Caco-2 (cell line): ENCODE results near the gene NFATC1. TPM values are rescaled to one million over a fixed set of nuclear protein-coding genes. Genes with fewer than 3 reads are reported as not detected.

Source experiments
- BruUV-seq: library from RNA; stranded (reverse); fragments of 400-500 nt; replicated peaks from 2 replicates; lab custom pipeline; 2021; lab: Mats Ljungman, UMichigan
- CTCF ChIA-PET: fragments of 300-600 bp; sonication (Branson Sonifier 250); formaldehyde crosslinking; loops from one replicate; lab custom pipeline; 2022; ENCODE audit warnings: antibody characterized with exemption; lab: Charles Lee
- POLR2A ChIA-PET: fragments of 300-600 bp; sonication (Branson Sonifier 250); formaldehyde crosslinking; loops from one replicate; lab custom pipeline; 2022; ENCODE audit warnings: antibody characterized with exemption; lab: Charles Lee
- DNase-seq, 2 experiments: peaks; one replicate each; pipeline versions ENCODE4 v3.0.0 to v3.0.0-alpha.2; 2020 to 2022
- H3K27me3 ChIP-seq: replicated peaks from 2 replicates; pipeline ENCODE4 v1.6.0; 2011; ENCODE audit warnings: low read length; ENCODE audit not compliant: control insufficient read depth, insufficient read depth
- H3K36me3 ChIP-seq: 2 replicates; pipeline ENCODE4 v1.5.1; 2011; ENCODE audit warnings: low read length; ENCODE audit not compliant: control insufficient read depth, insufficient read depth
- H3K4me1 ChIP-seq: fragments of 250-450 bp; sonication (Bioruptor Pico); 2 replicates; pipeline ENCODE4 v1.5.1; 2020; ENCODE audit warnings: mild to moderate bottlenecking
- H3K4me3 ChIP-seq: 2 replicates; pipeline ENCODE4 v1.5.1; 2011; ENCODE audit warnings: low read depth, mild to moderate bottlenecking, control low read depth, low read length
- H3K9me3 ChIP-seq: fragments of 250-450 bp; sonication (Bioruptor Pico); 2 replicates; pipeline ENCODE4 v1.5.1; 2020; ENCODE audit warnings: mild to moderate bottlenecking, moderate library complexity
- H3K27ac Mint-ChIP-seq: one replicate; pipeline ENCODE4 v1.8.0; 2022; ENCODE audit warnings: mixed read lengths; ENCODE audit not compliant: unreplicated experiment
- H3K27me3 Mint-ChIP-seq: one replicate; pipeline ENCODE4 v1.8.0; 2022; ENCODE audit warnings: mixed read lengths; ENCODE audit not compliant: insufficient read depth, unreplicated experiment
- H3K36me3 Mint-ChIP-seq: one replicate; pipeline ENCODE4 v1.8.0; 2022; ENCODE audit warnings: mild to moderate bottlenecking, mixed read lengths; ENCODE audit not compliant: insufficient read depth, unreplicated experiment
- H3K4me1 Mint-ChIP-seq: one replicate; pipeline ENCODE4 v1.8.0; 2022; ENCODE audit warnings: low read depth, mixed read lengths; ENCODE audit not compliant: unreplicated experiment
- H3K4me3 Mint-ChIP-seq: one replicate; pipeline ENCODE4 v1.8.0; 2022; ENCODE audit warnings: mild to moderate bottlenecking, moderate library complexity, mixed read lengths; ENCODE audit not compliant: unreplicated experiment
- H3K9me3 Mint-ChIP-seq: one replicate; pipeline ENCODE4 v1.8.0; 2022; ENCODE audit warnings: mixed read lengths; ENCODE audit not compliant: unreplicated experiment
- CTCF ChIP-seq, 2 experiments: fragments of 200-600 bp in 1 of 2; IDR thresholded peaks; 1 replicate in 1 of 2; 2 replicates in 1 of 2; pipeline versions ENCODE4 v1.5.1 to v1.8.0; 2011 to 2022; ENCODE audit warnings: antibody characterized with exemption in 1 of 2, control low read depth in 1 of 2, inconsistent platforms in 1 of 2, low read depth in 1 of 2, low read length in 1 of 2, mild to moderate bottlenecking in 1 of 2, moderate library complexity in 1 of 2; ENCODE audit not compliant: insufficient read depth in 1 of 2, severe bottlenecking in 1 of 2, unreplicated experiment in 1 of 2
- intact Hi-C: fragments of 100-400 bp; cut with micrococcal nuclease; formaldehyde crosslinking; loops from one replicate; pipeline ENCODE4 v1.10.0; 2022; ENCODE audit not compliant: unreplicated experiment
- total RNA-seq: library from RNA; stranded (reverse); gene quantifications from 2 replicates; pipeline ENCODE4 v1.2.3, GENCODE V29; 2022

NFATC1 gene
- total RNA-seq, 1 experiment from 2014 or later, result 0.66 TPM

DNA sequence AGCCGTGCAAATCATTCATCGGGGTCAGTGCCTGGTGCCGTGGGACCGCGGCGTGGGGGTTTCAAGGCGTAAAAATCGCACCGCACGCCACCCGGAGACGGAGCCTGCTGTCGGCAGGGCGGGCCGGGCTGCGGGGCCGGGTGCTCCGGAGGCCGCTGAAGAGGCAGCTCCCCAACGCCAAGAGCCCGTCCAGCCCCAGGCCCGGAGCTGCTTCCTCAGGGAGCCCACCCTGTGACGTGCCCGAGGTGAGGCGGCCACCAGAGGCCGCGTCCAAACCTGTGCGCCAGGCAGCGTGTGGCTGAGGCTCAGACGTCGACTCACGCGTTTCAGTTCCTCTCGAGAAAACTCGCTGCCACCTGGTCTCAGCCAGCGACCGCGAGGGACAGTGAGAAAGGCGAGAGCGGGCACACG, 98.1 kb downstream of the NFATC1 start:
- Histone ChIP-seq H3K4me3 (no peak overlapping the region), H3K4me1 (no peaks in the 10 kb centered on the region), H3K36me3 (no peaks in the 10 kb centered on the region), H3K9me3 (no peaks in the 10 kb centered on the region), H3K27me3 (no peaks in the 10 kb centered on the region)
- no TSS peak for BruUV-seq
- Mint-ChIP-seq H3K27me3 (no peaks in the 10 kb centered on the region), H3K27ac (no peak overlapping the region), H3K9me3 (no peaks in the 10 kb centered on the region), H3K36me3 (no peaks in the 10 kb centered on the region), H3K4me1 (no peaks in the 10 kb centered on the region), H3K4me3 (no peak overlapping the region)
- POLR2A ChIA-PET, result no interaction called here
- CTCF ChIA-PET, result no interaction called here
- no peak for TF ChIP-seq CTCF (IDR thresholded peaks at IDR 0.05; ENCODE audit: insufficient read depth in 1 of 2, low read depth in 1 of 2, low read length in 1 of 2, severe bottlenecking in 1 of 2, unreplicated experiment in 1 of 2)
- DNase-seq, result no peak
- intact Hi-C loops, result no loop called here

DNA sequence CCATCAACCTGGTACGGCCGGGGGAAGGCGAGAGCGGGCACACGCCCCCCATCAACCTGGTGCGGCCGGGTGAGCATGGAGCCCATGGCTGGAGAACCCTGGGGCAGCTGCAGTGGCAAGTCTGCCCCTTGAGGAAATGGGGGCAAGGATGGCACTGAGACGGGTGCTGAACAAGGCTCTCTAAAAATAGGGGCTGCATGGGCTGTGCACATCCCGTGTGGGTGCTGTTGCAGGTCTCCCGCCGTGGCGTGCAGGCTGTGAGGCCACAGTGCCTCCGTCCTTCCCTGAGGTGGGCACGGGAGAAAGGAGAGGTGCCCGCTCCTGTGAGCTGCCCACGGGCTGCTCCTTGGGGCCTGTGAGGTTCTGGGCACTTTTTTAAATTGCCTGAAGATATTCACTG, 99.2 kb downstream of the NFATC1 start:
- ChIA-PET CTCF (no interaction called here), POLR2A (no interaction called here)
- H3K9me3 Mint-ChIP-seq, result no peaks in the 10 kb centered on the region
- H3K36me3 ChIP-seq, result no peaks in the 10 kb centered on the region
- H3K27me3 ChIP-seq, result no peaks in the 10 kb centered on the region
- H3K4me1 ChIP-seq, result no peaks in the 10 kb centered on the region
- no peaks in the 10 kb centered on the region for H3K9me3 ChIP-seq
- H3K4me3 ChIP-seq, result no peak overlapping the region
- no peaks in the 10 kb centered on the region for H3K4me1 Mint-ChIP-seq
- no peaks in the 10 kb centered on the region for H3K27me3 Mint-ChIP-seq
- no TSS peak for BruUV-seq
- DNase-seq, result no peak
- no peaks in the 10 kb centered on the region for H3K36me3 Mint-ChIP-seq
- H3K4me3 Mint-ChIP-seq, result no peak overlapping the region
- no peak for TF ChIP-seq CTCF (IDR thresholded peaks at IDR 0.05; ENCODE audit: insufficient read depth in 1 of 2, low read depth in 1 of 2, low read length in 1 of 2, severe bottlenecking in 1 of 2, unreplicated experiment in 1 of 2)
- intact Hi-C loops, result no loop called here
- no peak overlapping the region for H3K27ac Mint-ChIP-seq

DNA sequence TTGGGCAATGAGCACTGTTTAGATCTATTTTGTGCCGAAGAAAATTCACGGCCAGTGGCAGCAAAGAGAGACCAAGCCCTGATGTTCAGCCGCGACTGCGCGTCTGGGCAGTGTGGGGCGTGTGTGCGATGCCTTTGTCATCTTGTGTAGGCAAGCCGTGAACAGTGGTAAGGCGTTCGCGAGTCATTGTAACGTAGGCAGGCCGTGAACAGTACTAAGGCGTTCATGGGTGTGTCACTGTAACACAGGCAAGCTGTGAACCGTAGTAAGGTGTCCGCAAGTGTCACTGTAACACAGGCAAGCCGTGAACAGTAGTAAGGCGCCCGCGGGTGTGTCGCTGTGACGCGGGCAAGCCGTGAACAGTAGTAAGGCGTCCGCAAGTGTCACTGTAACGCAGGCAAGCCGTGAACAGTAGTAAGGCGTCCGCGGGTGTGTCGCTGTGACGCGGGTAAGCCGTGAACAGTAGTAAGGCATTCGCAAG, 99.9 kb downstream of the NFATC1 start:
- POLR2A ChIA-PET, result no interaction called here
- DNase-seq, result no peak

More for the DNA sequence above, 99.9 kb downstream of the NFATC1 start:
- BruUV-seq, result no TSS peak
- no peak overlapping the region for H3K27ac Mint-ChIP-seq
- intact Hi-C loops, result no loop called here
- Histone ChIP-seq H3K4me1 (no peaks in the 10 kb centered on the region), H3K27me3 (no peaks in the 10 kb centered on the region), H3K36me3 (no peaks in the 10 kb centered on the region), H3K9me3 (no peaks in the 10 kb centered on the region), H3K4me3 (no peak overlapping the region)
- TF ChIP-seq CTCF (IDR thresholded peaks at IDR 0.05; ENCODE audit: insufficient read depth in 1 of 2, low read depth in 1 of 2, low read length in 1 of 2, severe bottlenecking in 1 of 2, unreplicated experiment in 1 of 2), result no peak
- H3K4me1 Mint-ChIP-seq, result no peaks in the 10 kb centered on the region
- peaks cover 3% of the 10 kb centered on the region for H3K27me3 Mint-ChIP-seq
- no peak overlapping the region for H3K4me3 Mint-ChIP-seq
- CTCF ChIA-PET, result no interaction called here
- no peaks in the 10 kb centered on the region for H3K36me3 Mint-ChIP-seq
- no peaks in the 10 kb centered on the region for H3K9me3 Mint-ChIP-seq
